K562 (cell line): ENCODE data around the gene RPS27. TPM values are rescaled to one million over a fixed set of nuclear protein-coding genes. Genes with fewer than 3 reads are reported as not detected.

Experiments
- ADNP ChIP-seq: fragments of 200-800 bp; sonication (Bioruptor generic); IDR thresholded peaks from 2 replicates; pipeline ENCODE4 v1.6.1; 2016; ENCODE audit warnings: missing genetic modification characterization, missing compliant biosample characterization
- BHLHE40 ChIP-seq: IDR thresholded peaks from 2 replicates; pipeline ENCODE4 v1.6.1; 2011; ENCODE audit warnings: low read length, improper control_type of control experiment
- CBX3 ChIP-seq, 2 experiments: IDR thresholded peaks; 1 replicate in 1 of 2; 2 replicates in 1 of 2; pipeline ENCODE4 v1.6.1; 2012; ENCODE audit warnings: inconsistent platforms in 2 of 2, low read length in 2 of 2, borderline replicate concordance in 1 of 2, control low read depth in 1 of 2
- ELK1 ChIP-seq: sonication (generic); formaldehyde crosslinking; IDR thresholded peaks from 2 replicates; pipeline ENCODE4 v1.8.1; 2022; ENCODE audit warnings: missing genetic modification reagents
- FIP1L1 ChIP-seq: fragments of 200-400 bp; formaldehyde crosslinking; IDR thresholded peaks from 2 replicates; pipeline ENCODE4 v1.6.1; 2018; ENCODE audit warnings: mild to moderate bottlenecking, low read depth, low read length; ENCODE audit not compliant: poor library complexity, severe bottlenecking
- FOXA3 ChIP-seq, 2 experiments: fragments of 450-650 bp in 1 of 2; sonication (generic) in 1 of 2; formaldehyde crosslinking; IDR thresholded peaks in 1 of 2; conservative IDR thresholded peaks in 1 of 2; 2 replicates each; pipeline versions ENCODE4 v1.4.0 to v1.8.0; 2020 to 2022; ENCODE audit warnings: mild to moderate bottlenecking in 2 of 2, missing genetic modification reagents in 1 of 2
- FOXO4 ChIP-seq: fragments of 450-650 bp; formaldehyde crosslinking; IDR thresholded peaks from 2 replicates; pipeline ENCODE4 v1.4.0; 2020; ENCODE audit warnings: mild to moderate bottlenecking, moderate library complexity
- GTF2F1 ChIP-seq: IDR thresholded peaks from 2 replicates; pipeline ENCODE4 v1.6.1; 2011; ENCODE audit warnings: low read depth, low read length, improper control_type of control experiment
- HEY1 ChIP-seq: fragments of 250-450 bp; sonication (Bioruptor Pico); IDR thresholded peaks from 2 replicates; pipeline ENCODE4 v1.5.0; 2020; ENCODE audit warnings: mild to moderate bottlenecking, moderate library complexity, borderline replicate concordance
- KDM4B ChIP-seq, 2 experiments: fragments of 450-650 bp in 1 of 2; sonication (generic) in 1 of 2; IDR thresholded peaks; 2 replicates each; pipeline ENCODE4 v1.6.1; 2016 to 2017; ENCODE audit warnings: borderline replicate concordance in 2 of 2, antibody characterized with exemption in 1 of 2, low read depth in 1 of 2, mild to moderate bottlenecking in 1 of 2
- MXI1 ChIP-seq: IDR thresholded peaks from 2 replicates; pipeline ENCODE4 v1.6.1; 2011; ENCODE audit warnings: low read depth, mild to moderate bottlenecking, improper control_type of control experiment, low read length
- NCOA6 ChIP-seq: fragments of 450-650 bp; IDR thresholded peaks from 2 replicates; pipeline ENCODE4 v1.6.1; 2017; ENCODE audit warnings: mild to moderate bottlenecking
- NFE2L1 ChIP-seq: fragments of 450-650 bp; IDR thresholded peaks from 2 replicates; pipeline ENCODE4 v1.6.1; 2016; ENCODE audit warnings: missing genetic modification characterization, low read depth, mild to moderate bottlenecking, missing compliant biosample characterization, moderate library complexity, borderline replicate concordance
- PTTG1 ChIP-seq: fragments of 450-650 bp; IDR thresholded peaks from 2 replicates; pipeline ENCODE4 v1.6.1; 2016; ENCODE audit warnings: low read depth, mild to moderate bottlenecking, missing genetic modification characterization, missing compliant biosample characterization
- RAD21 ChIP-seq, 2 experiments: fragments of 250-450 bp in 1 of 2; fragments of 450-650 bp in 1 of 2; sonication (Bioruptor Pico) in 1 of 2; formaldehyde crosslinking in 1 of 2; IDR thresholded peaks in 1 of 2; conservative IDR thresholded peaks in 1 of 2; 2 replicates each; pipeline versions ENCODE4 v1.4.0 to v1.8.0; 2020 to 2022; ENCODE audit warnings: mild to moderate bottlenecking in 2 of 2, moderate library complexity in 1 of 2
- RB1 ChIP-seq: fragments of 450-650 bp; IDR thresholded peaks from 2 replicates; pipeline ENCODE4 v1.6.1; 2017; ENCODE audit warnings: low read depth, mild to moderate bottlenecking
- RBM34 ChIP-seq: fragments of 200-400 bp; formaldehyde crosslinking; IDR thresholded peaks from 2 replicates; pipeline ENCODE4 v1.6.1; 2018; ENCODE audit warnings: low read length, borderline replicate concordance; ENCODE audit not compliant: insufficient read depth
- RFX1 ChIP-seq: fragments of 450-650 bp; IDR thresholded peaks from 2 replicates; pipeline ENCODE4 v1.6.1; 2016; ENCODE audit warnings: mild to moderate bottlenecking, moderate library complexity
- SAP30 ChIP-seq: fragments of 200-600 bp; sonication (generic); IDR thresholded peaks from 2 replicates; pipeline ENCODE4 v1.6.1; 2012; ENCODE audit warnings: borderline replicate concordance, low read depth, mild to moderate bottlenecking, moderate library complexity, low read length, control low read depth, inconsistent platforms; ENCODE audit not compliant: insufficient read depth, poor library complexity, severe bottlenecking
- SMARCB1 ChIP-seq: IDR thresholded peaks from 2 replicates; pipeline ENCODE4 v1.6.1; 2011; ENCODE audit warnings: improper control_type of control experiment, low read depth; ENCODE audit not compliant: insufficient read length
- THAP7 ChIP-seq: fragments of 250-450 bp; sonication (Bioruptor Pico); IDR thresholded peaks from 2 replicates; pipeline ENCODE4 v1.5.0; 2021
- ZNF165 ChIP-seq: fragments of 250-450 bp; sonication (Bioruptor Pico); IDR thresholded peaks from 2 replicates; pipeline ENCODE4 v1.4.0; 2020; ENCODE audit warnings: borderline replicate concordance
- ZNF184 ChIP-seq: sonication (generic); formaldehyde crosslinking; IDR thresholded peaks from 2 replicates; pipeline ENCODE4 v1.5.0; 2020; ENCODE audit warnings: missing genetic modification reagents
- ZNF57 ChIP-seq: fragments of 450-650 bp; formaldehyde crosslinking; IDR thresholded peaks from 2 replicates; pipeline ENCODE4 v1.4.0; 2020; ENCODE audit warnings: mild to moderate bottlenecking, moderate library complexity
- ZNF764 ChIP-seq: fragments of 250-450 bp; sonication (Bioruptor Pico); IDR thresholded peaks from 2 replicates; pipeline ENCODE4 v1.4.0; 2020; ENCODE audit warnings: low read depth, mild to moderate bottlenecking, moderate library complexity
- polyA plus RNA-seq, 8 experiments: library from polyadenylated mRNA; depleted of rRNA in 4 of 8; stranded (reverse) in 5 of 8; unstranded in 3 of 8; fragments of >200 nt; fragmentation: Nextera tagmentation in 2 of 8; fragmentation: Illumina TruSeq in 1 of 8; extraction: Ambion mirVana in 2 of 8; extraction: Trizol in 1 of 8; gene quantifications; 2 replicates each; pipeline versions ENCODE4 v1.2.1 to v1.2.3, GENCODE V29; 2011 to 2014; ENCODE audit warnings: inconsistent platforms in 1 of 8, missing spikeins in 1 of 8
- total RNA-seq, 7 experiments: library from RNA; depleted of rRNA in 6 of 7; stranded (reverse); fragments of >200 nt in 6 of 7; fragmentation: Illumina TruSeq in 2 of 7; extraction: Trizol in 2 of 7; gene quantifications; 2 replicates each; pipeline versions ENCODE4 v1.2.1 to v1.2.3, GENCODE V29; 2011 to 2021; ENCODE audit warnings: low replicate concordance in 1 of 7

The RPS27 gene
- total and polyA plus RNA-seq, 9 of the 15 experiments (the other 6 are each of a cell fraction or from before 2014, with no cell fraction given), result 2,091 to 9,377 (median 6,706) TPM

DNA sequence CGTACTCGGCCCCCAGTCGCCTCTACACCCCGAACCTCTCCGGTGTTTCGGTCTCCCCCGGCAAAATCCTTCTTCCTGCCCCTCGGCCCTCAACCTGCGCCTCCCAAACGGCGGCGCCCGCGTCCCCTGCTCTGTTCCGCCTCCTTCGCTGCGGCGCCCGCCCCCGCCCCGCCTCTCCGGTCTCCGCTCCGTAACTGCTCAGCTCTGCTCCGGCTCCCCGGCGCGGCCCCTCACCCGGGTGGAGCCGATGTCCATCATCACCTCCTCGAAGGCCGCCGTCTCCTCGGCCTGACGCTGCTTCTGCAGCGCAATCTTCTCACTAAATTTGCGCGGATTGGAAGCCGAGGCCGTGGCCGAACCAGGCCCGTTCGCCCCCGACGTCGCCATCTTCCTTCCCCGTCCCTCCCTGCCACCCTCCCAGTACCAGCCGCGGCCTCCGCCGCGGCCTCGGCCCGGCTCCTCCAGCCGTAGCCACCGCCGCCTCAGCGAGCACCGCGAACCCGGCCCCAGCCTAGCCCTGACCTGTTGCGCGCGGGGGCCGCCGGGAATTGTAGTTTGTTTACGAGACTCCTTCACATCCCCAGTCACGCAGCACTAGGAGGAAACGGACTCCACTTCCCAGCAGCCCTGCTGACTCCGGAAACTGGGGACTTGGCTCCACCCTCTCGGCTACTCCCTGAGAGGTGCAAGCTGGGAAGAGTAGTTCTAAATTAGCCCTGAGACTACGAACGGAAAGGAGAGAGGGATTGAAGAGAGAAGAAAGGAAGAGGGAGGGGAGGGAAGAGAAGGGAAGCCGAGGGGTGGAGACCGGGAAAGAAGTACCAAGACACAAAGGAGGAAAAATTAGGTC, 32.2 kb upstream of the RPS27 start, which contains the start of gene CRTC2 (continued):
- TF ChIP-seq THAP7 (CRISPR knock-in tag) (no peak), CBX3 (IDR thresholded peaks at IDR 0.05; ENCODE audit: borderline replicate concordance in 1 of 2, low read length in 2 of 2) (no peak), RAD21 (CRISPR knock-in tag; conservative IDR thresholded peaks at IDR 0.05 in 1 of 2, IDR thresholded peaks at IDR 0.05 in 1 of 2) (0 out of 4 replicates have a peak, but pooled peaks of 1 of the 2 experiments have one; percentile 8), RB1 (no peak; the same call in 1 of the 2 replicates), NCOA6 (no peak), PTTG1 (no peak), FOXA3 (CRISPR knock-in tag; conservative IDR thresholded peaks at IDR 0.05 in 1 of 2, IDR thresholded peaks at IDR 0.05 in 1 of 2) (no peak), FIP1L1 (peak; percentile 80), SAP30 (peak; percentile 69), RBM34 (no peak), ELK1 (CRISPR knock-in tag) (no peak), ZNF57 (CRISPR knock-in tag) (no peak), ADNP (no peak), GTF2F1 (0 out of 2 replicates have a peak, but pooled peaks have one; percentile 36), BHLHE40 (no peak), SMARCB1 (no peak), MXI1 (no peak; the same call in 1 of the 2 replicates), HEY1 (no peak), FOXO4 (CRISPR knock-in tag) (no peak), ZNF184 (no peak), KDM4B (IDR thresholded peaks at IDR 0.05; ENCODE audit: borderline replicate concordance in 2 of 2, low read depth in 1 of 2) (peak in 1 of 2 experiments; percentile 78; a peak in 1 of 4 replicates), RFX1 (no peak), ZNF165 (CRISPR knock-in tag) (no peak), NFE2L1 (no peak), ZNF764 (CRISPR knock-in tag) (no peak)
